ENCODE data around the gene ITGB3. TPM values are rescaled to one million over a fixed set of nuclear protein-coding genes. Genes with fewer than 3 reads are reported as not detected.

Gene ITGB3
- total and polyA plus RNA-seq, 7 donors: 0.69 to 62.7 (median 28.5) TPM

DNA sequence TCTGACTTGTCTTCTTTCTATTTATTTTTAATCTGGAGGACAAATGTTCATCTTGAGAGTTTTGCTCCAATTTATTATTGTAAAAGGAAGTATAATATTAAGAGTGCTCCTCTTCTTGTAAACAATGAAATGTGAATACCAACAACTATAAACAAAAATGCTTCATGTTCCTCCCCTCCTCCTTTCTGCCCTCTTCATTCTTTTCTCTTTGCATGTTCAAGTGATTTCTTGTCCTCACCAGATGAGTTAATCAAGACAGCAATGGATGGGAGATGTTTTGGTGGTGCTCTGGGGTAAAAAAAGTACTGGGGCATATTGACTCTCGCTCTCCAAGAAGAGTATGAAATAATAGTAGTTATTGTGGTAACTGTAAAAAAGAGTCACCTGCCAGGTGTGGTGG, 24.3 kb downstream of the ITGB3 start:
- Histone ChIP-seq H3K36me3 (no peaks in the 10 kb centered on the region), H3K9me3 (no peaks in the 10 kb centered on the region), H3K4me1 (peaks cover 0 to 83% (median 71%) of the 10 kb centered on the region in 4 donors), H3K27me3 (no peaks in the 10 kb centered on the region), H3K4me3 (no peak overlapping the region), H3K27ac (peak overlapping the region; percentile 86 to 92 (median 88))
- intact Hi-C loops (cut with DNase I): no loop called here
- WGBS, 2 donors: 84 to 90% methylated on average over 1 of the region's 1 CpG
- TF ChIP-seq POLR2AphosphoS5 (IDR thresholded peaks at IDR 0.05) (no peak), CTCF (IDR thresholded peaks at IDR 0.05) (no peak)
- DNase-seq: no peak

- Histone ChIP-seq H3K4me3 (no peak overlapping the region), H3K9me3 (no peaks in the 10 kb centered on the region), H3K27ac (peak overlapping the region; percentile 86 to 92 (median 88)), H3K36me3 (no peaks in the 10 kb centered on the region), H3K27me3 (no peaks in the 10 kb centered on the region), H3K4me1 (peaks cover 0 to 82% (median 71%) of the 10 kb centered on the region in 4 donors)
- intact Hi-C loops (cut with DNase I): no loop called here
- WGBS, 2 donors: 89% methylated on average over 4 of the region's 4 CpGs
- TF ChIP-seq CTCF (IDR thresholded peaks at IDR 0.05) (no peak), POLR2AphosphoS5 (IDR thresholded peaks at IDR 0.05) (no peak), POLR2A (IDR thresholded peaks at IDR 0.05) (no peak), EP300 (IDR thresholded peaks at IDR 0.05) (no peak)
- no peak for DNase-seq
Measured at GRCh38 chr17:47278561-47278960, 24.9 kb downstream of the ITGB3 start.

GRCh38 chr17:47279062-47279801, 25.6 kb downstream of the ITGB3 start:
- no peaks in the 10 kb centered on the region for H3K27me3 ChIP-seq
- H3K4me3 ChIP-seq: no peak overlapping the region
- DNase-seq: peak; percentile 90
- no peaks in the 10 kb centered on the region for H3K9me3 ChIP-seq
- H3K27ac ChIP-seq: peak overlapping the region; percentile 86 to 92 (median 88)
- peaks cover 0 to 76% (median 70%) of the 10 kb centered on the region in 4 donors for H3K4me1 ChIP-seq
- TF ChIP-seq EP300 (IDR thresholded peaks at IDR 0.05) (peak; percentile 31 to 87 (median 72)), CTCF (IDR thresholded peaks at IDR 0.05) (peak in 2 of 4 experiments; percentile 10 to 11), POLR2AphosphoS5 (IDR thresholded peaks at IDR 0.05) (peak; percentile 29 to 70 (median 54)), POLR2A (IDR thresholded peaks at IDR 0.05) (no peak)
- H3K36me3 ChIP-seq: peaks cover 0 to 6% (median 0%) of the 10 kb centered on the region in 4 donors
- WGBS, 2 donors: 52 to 78% methylated on average over 10 of the region's 10 CpGs
- intact Hi-C loops (cut with DNase I): no loop called here

- Histone ChIP-seq H3K4me3 (no peak overlapping the region), H3K9me3 (no peaks in the 10 kb centered on the region), H3K4me1 (peaks cover 0 to 65% (median 59%) of the 10 kb centered on the region in 4 donors), H3K36me3 (peaks cover 0 to 16% (median 4%) of the 10 kb centered on the region in 4 donors), H3K27me3 (no peaks in the 10 kb centered on the region), H3K27ac (peak overlapping the region; percentile 86 to 92 (median 88))
- TF ChIP-seq POLR2AphosphoS5 (IDR thresholded peaks at IDR 0.05) (no peak), CTCF (IDR thresholded peaks at IDR 0.05) (no peak), EP300 (IDR thresholded peaks at IDR 0.05) (no peak), POLR2A (IDR thresholded peaks at IDR 0.05) (no peak)
- no peak for DNase-seq
- intact Hi-C loops (cut with DNase I): loop anchor here (1.0 kb wide), 1 partner anchor 26 kb away; no protein-coding TSS in a partner anchor
- WGBS, 2 donors: 86% methylated on average over 14 of the region's 14 CpGs
Measured at GRCh38 chr17:47280072-47280811, 26.6 kb downstream of the ITGB3 start.

Measured in sigmoid colon (tissue), 7 donors.